LNCAP (cell line): ENCODE measurements around the gene LSM12.

Experiments
- TF ChIP-seq, protein P1 (sequence below): fragments of 450-650 bp; IDR thresholded peaks from 2 replicates; pipeline ENCODE4 v1.5.1; 2017; ENCODE audit warnings: mild to moderate bottlenecking

The LSM12 gene

DNA sequence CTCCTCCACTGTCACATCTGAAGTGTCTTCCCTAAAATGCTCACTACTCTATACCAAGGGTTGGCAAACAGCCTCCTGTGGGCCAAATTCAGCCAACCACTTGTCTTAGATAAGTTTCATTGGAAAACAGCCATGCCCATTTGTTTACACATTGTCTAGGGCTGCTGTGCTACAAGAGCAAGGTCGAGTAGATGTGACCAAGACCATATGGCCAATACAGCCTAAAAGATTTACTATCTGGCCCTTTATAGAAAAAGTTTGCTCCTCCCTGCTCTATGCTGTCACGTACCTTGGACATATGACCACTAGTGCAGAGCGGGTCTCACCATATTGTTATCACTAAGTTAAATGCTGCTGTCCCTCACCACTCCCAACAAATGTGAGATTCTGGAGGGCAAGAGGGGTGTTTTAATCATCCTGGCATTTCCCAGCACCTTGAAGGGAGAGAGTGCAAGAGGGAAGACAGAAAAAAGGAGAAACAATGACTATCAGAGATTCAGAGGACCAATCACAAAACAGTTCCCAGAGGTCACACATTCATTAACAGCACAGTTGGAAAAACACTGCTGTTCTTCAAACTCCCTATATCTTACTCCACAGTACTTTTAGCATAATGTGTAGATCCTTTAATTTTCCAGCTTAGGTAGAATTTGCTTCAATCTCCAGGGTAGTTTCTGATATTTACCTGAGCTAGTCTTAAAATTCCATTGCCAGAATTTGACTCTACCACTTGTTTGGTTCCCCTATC lies 13.2 kb downstream of the LSM12 start:
- TF ChIP-seq, protein P1, sequence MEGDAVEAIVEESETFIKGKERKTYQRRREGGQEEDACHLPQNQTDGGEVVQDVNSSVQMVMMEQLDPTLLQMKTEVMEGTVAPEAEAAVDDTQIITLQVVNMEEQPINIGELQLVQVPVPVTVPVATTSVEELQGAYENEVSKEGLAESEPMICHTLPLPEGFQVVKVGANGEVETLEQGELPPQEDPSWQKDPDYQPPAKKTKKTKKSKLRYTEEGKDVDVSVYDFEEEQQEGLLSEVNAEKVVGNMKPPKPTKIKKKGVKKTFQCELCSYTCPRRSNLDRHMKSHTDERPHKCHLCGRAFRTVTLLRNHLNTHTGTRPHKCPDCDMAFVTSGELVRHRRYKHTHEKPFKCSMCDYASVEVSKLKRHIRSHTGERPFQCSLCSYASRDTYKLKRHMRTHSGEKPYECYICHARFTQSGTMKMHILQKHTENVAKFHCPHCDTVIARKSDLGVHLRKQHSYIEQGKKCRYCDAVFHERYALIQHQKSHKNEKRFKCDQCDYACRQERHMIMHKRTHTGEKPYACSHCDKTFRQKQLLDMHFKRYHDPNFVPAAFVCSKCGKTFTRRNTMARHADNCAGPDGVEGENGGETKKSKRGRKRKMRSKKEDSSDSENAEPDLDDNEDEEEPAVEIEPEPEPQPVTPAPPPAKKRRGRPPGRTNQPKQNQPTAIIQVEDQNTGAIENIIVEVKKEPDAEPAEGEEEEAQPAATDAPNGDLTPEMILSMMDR = no peak

DNA sequence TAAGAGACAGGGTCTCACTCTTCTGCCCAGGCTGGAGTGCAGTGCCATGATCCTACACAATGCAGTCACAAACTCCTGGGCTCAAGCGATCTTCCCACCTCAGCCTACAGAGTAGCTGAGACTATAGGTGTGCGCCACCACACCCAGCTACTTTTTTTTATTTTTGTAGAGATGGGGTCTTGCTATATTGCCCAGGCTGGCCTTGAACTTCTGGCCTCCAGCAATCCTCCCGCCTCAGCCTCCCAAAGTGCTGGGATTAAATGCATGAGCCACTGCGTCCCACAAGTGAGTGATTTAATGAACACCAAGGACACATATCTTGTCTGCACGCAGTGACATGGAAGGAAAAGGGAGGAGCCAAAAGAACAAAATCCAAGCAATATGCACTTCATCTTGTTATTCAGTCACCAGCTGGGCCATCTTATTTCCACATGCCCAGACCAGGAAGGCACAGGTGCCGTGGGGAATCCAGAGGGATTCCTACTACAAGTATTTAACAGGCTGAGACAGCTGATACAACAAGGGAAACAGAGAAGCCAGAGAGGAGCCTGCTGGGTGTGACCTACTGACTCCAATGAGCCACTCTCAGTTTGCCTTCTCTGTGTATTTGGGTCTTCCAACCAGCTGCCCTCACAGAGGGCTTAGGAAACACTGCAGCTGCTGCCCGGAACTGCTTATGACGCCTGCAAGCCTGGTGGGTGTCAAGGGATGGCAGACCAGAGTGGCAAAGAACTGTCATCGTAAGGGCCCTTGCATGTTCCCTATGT lies 17.0 kb downstream of the LSM12 start:
- TF ChIP-seq, protein P1 = no peak

DNA sequence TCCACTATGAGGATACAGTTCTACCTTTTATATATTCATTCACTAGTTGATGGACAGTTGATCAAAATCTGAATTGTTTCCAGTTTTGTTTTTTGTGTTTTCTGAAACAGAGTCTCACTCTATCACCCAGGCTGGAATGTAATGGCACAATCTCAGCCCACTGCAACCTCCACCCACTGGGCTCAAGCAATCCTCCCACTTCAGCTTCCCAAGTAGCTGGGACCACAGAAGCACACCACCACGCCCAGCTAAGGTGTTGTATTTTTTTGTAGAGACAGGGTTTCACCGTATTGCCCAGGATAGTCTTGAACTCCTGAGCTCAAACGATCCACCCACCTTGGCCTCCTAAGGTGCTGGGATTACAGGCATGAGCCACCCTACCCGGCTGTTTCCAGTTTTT lies 21.0 kb downstream of the LSM12 start:
- TF ChIP-seq, protein P1 = no peak

DNA sequence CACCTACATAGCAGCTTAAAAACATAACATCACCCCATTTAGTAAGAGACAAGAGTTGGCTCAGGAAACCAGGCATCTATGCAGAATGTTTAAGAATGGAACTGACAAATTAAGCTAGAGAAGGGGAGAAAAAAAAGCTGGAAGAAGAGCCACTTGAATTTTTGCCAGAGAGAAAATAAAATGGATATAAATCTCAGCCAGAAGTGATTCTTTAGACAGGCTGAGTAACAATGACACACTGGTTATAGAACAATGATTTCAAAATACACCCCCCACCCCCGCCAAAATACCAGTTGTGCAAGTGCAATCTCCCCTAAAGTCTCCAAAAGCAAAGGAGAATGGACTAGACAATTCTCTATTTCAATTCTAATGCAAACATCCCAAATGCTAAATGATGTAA lies 22.4 kb downstream of the LSM12 start:
- TF ChIP-seq, protein P1 = no peak

DNA sequence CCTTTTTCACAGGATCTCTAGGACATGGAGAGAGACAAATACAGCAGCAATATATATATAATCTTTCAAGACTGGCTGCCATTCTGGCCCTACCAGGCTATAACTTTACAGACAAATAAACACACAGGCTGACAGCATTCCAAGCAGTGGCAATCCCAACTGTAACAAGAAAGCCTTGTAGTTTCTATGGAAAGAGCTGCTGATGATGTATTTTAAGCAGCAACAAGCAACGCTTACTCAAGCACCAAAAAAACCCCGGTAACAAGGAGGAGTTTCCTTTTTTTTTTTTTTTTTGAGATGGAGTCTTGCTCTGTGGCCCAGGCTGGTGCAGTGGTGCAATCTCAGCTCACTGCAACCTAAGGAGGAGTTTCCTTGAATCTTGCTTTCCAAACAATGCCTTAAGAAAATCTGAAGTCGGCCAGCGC lies 23.2 kb downstream of the LSM12 start:
- TF ChIP-seq, protein P1 = no peak

DNA sequence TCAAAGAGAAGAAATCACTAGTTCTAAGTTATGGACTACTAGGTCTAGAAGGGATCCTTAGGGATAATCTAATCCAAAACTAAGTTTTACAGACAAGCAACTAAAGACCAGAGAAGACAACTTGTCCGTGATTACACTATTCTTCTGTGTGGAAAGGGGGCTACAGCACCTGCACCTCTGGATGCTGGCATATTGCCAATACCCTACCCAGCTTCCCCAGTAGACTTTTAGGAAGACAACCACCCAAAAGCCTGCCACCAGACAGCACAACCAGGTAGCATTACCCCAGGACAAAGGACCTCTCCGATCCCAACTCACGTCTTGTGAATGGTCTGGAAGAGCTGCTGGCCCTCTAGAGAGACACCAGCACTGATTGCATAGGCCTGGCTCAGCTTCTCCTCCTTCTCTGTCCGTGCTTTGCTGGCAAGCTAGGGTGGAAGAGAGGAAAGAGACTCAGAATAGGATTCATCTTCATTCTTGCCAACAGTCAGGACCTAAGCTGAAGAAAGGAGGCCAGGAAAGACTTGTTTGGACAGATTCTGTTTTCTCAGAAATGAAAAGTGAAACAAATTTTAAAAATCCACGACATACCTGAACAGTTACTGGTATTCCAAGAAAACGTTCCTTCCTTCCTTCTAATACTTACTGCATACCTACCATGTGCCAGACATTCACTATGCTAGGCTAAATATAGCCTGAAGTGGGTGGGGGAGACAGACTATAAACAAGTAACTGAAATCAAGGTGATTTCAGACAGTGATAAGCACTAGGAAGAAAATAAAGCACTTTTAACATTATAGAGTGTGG lies 26.4 kb downstream of the LSM12 start:
- TF ChIP-seq, protein P1 = no peak

DNA sequence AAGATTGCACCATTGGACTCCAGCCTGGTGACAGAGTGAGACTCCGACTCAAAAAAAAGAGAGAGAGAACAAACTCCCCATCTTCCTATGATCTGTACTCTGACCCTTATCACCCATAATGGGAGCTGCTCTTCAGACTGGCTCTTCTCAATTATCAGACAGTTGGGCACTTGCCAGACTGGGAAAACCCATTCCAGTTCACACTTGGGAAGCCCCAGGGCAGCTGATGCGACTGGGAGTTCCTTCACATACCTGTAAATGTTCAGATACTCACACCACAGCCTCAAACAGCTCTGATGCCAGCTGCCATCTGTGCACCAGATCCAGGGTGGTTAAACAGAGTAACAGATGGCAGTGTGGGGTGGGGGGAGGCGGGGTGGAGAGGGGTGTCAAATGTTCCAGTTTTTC lies 27.9 kb downstream of the LSM12 start:
- TF ChIP-seq, protein P1 = no peak
